GM12878 (cell line): ENCODE data around the gene DHRS7B. TPM values are rescaled to one million over a fixed set of nuclear protein-coding genes. Genes with fewer than 3 reads are reported as not detected.
"Not testable (repeated sequence)": the region's sequence is repeated elsewhere in the genome, so short reads cannot be mapped to it uniquely, and the experiment has no call there.

ENCODE experiments used
- ATAC-seq: fragments of 200-7000 bp; cut with Tn5 transposase; 3 replicates; pipeline ENCODE4 v1.9.1; 2020; ENCODE audit warnings: mild to moderate bottlenecking, moderate library complexity
- BruUV-seq: library from RNA; stranded (reverse); fragments of 400-500 nt; replicated peaks from 2 replicates; lab custom pipeline; 2021; lab: Mats Ljungman, UMichigan
- CTCF ChIA-PET: fragments of 300-600 bp; sonication (Branson Sonifier 250); formaldehyde crosslinking; extraction: SDS; loops from one replicate; lab custom pipeline; 2021; ENCODE audit warnings: inconsistent platforms; lab: Yijun Ruan, JAX
- POLR2A ChIA-PET: fragments of 350-600 bp; formaldehyde crosslinking; extraction: SDS; loops from one replicate; lab custom pipeline; 2021; ENCODE audit warnings: inconsistent platforms; lab: Charles Lee
- RAD21 ChIA-PET: fragments of 300-600 bp; sonication (Branson Sonifier 250); formaldehyde crosslinking; loops from one replicate; lab custom pipeline; 2023; ENCODE audit warnings: antibody characterized with exemption; ENCODE audit not compliant: unreplicated experiment; lab: Charles Lee
- SMC1A ChIA-PET: fragments of 300-600 bp; sonication (Branson Sonifier 250); formaldehyde crosslinking; loops from one replicate; lab custom pipeline; 2023; ENCODE audit not compliant: unreplicated experiment, uncharacterized antibody; lab: Charles Lee
- DNase-seq: peaks from one replicate; pipeline ENCODE4 v3.0.0-alpha.2; 2011; ENCODE audit warnings: low read depth, low spot score
- FAIRE-seq: peaks from 3 replicates; lab custom pipeline; 2011; peaks lifted over from hg19 to GRCh38; lab: Jason Lieb, UNC
- H2AFZ ChIP-seq: 2 replicates; pipeline ENCODE4 v1.6.0; 2011; ENCODE audit warnings: low read depth, low read length, control low read depth; ENCODE audit not compliant: control insufficient read depth
- H3K27ac ChIP-seq: 2 replicates; pipeline ENCODE4 v1.5.1; 2011; ENCODE audit warnings: control low read depth; ENCODE audit not compliant: control insufficient read depth, insufficient read depth
- H3K27me3 ChIP-seq, 2 experiments: replicated peaks in 1 of 2; 2 replicates each; pipeline versions ENCODE4 v1.6.0 to v1.6.1; 2011; ENCODE audit warnings: low read length in 1 of 2; ENCODE audit not compliant: control insufficient read depth in 2 of 2, insufficient read depth in 2 of 2
- H3K36me3 ChIP-seq, 2 experiments: 2 replicates each; pipeline ENCODE4 v1.5.1; 2011; ENCODE audit warnings: low read length in 1 of 2; ENCODE audit not compliant: control insufficient read depth in 2 of 2, insufficient read depth in 2 of 2
- H3K4me1 ChIP-seq: 2 replicates; pipeline ENCODE4 v1.6.1; 2011; ENCODE audit warnings: mild to moderate bottlenecking, low read length, moderate library complexity, mixed read lengths; ENCODE audit not compliant: control insufficient read depth, insufficient read depth
- H3K4me2 ChIP-seq: 2 replicates; pipeline ENCODE4 v1.6.0; 2011; ENCODE audit warnings: control low read depth; ENCODE audit not compliant: control insufficient read depth, insufficient read depth
- H3K4me3 ChIP-seq: fragments of 200-600 bp; sonication (generic); 2 replicates; pipeline ENCODE4 v1.5.1; 2016
- H3K79me2 ChIP-seq: 2 replicates; pipeline ENCODE4 v1.6.0; 2011; ENCODE audit warnings: low read length; ENCODE audit not compliant: control insufficient read depth, insufficient read depth
- H3K9ac ChIP-seq: 2 replicates; pipeline ENCODE4 v1.8.0; 2011; ENCODE audit warnings: low read length, control low read depth, mixed read lengths; ENCODE audit not compliant: control insufficient read depth, insufficient read depth
- H3K9me3 ChIP-seq: replicated peaks from 3 replicates; pipeline ENCODE4 v1.5.1; 2011; ENCODE audit warnings: mild to moderate bottlenecking, low read length; ENCODE audit not compliant: control insufficient read depth, insufficient read depth
- H4K20me1 ChIP-seq: 2 replicates; pipeline ENCODE4 v1.6.0; 2011; ENCODE audit not compliant: control insufficient read depth, insufficient read depth
- DPF2 ChIP-seq: fragments of 450-650 bp; IDR thresholded peaks from 2 replicates; pipeline ENCODE4 v1.6.1; 2017; ENCODE audit warnings: mild to moderate bottlenecking
- EED ChIP-seq: sonication (generic); IDR thresholded peaks from 2 replicates; pipeline ENCODE4 v1.6.1; 2016; ENCODE audit warnings: antibody characterized with exemption, low read depth
- JUND ChIP-seq: IDR thresholded peaks from 2 replicates; pipeline ENCODE4 v1.6.1; 2012; ENCODE audit warnings: low read depth, mild to moderate bottlenecking, low read length, improper control_type of control experiment, moderate library complexity
- NFYA ChIP-seq: IDR thresholded peaks from 2 replicates; pipeline ENCODE4 v1.6.1; 2011; ENCODE audit warnings: low read depth, mild to moderate bottlenecking, low read length, improper control_type of control experiment, borderline replicate concordance
- SIN3A ChIP-seq: IDR thresholded peaks from 2 replicates; pipeline ENCODE4 v1.6.1; 2012; ENCODE audit warnings: low read depth, low read length, improper control_type of control experiment
- SMAD5 ChIP-seq: IDR thresholded peaks from 2 replicates; pipeline ENCODE4 v1.6.1; 2016; ENCODE audit warnings: antibody characterized with exemption, low read depth
- SMC3 ChIP-seq: IDR thresholded peaks from 2 replicates; pipeline ENCODE4 v1.6.1; 2011; ENCODE audit warnings: low read length, improper control_type of control experiment, borderline replicate concordance
- ZSCAN29 ChIP-seq: fragments of 450-650 bp; IDR thresholded peaks from 2 replicates; pipeline ENCODE4 v1.6.1; 2017; ENCODE audit warnings: mild to moderate bottlenecking, moderate library complexity
- WGBS: methylation state at CpG from one replicate; pipeline ENCODE4 v1.1.6; 2016; ENCODE audit warnings: low lambda C conversion rate; ENCODE audit not compliant: insufficient replicate concordance, insufficient coverage; ENCODE audit errors: missing lambda C conversion rate; 5-methylcytosine and 5-hydroxymethylcytosine counted together
- in situ Hi-C: fragments of 300-500 bp; cut with MboI; formaldehyde crosslinking; loops from 9 replicates; pipeline ENCODE4 v1.14.3; 2018; ENCODE audit warnings: mixed read lengths
- intact Hi-C: fragments of 100-400 bp; cut with micrococcal nuclease; formaldehyde crosslinking; loops from one replicate; pipeline ENCODE4 v1.14.2; 2022; ENCODE audit not compliant: unreplicated experiment
- polyA plus RNA-seq, 11 experiments: library from polyadenylated mRNA; depleted of rRNA in 4 of 11; unstranded in 6 of 11; stranded (reverse) in 5 of 11; fragments of >200 nt; fragmentation: Nextera tagmentation in 4 of 11; fragmentation: Illumina TruSeq in 1 of 11; extraction: Ambion mirVana in 4 of 11; extraction: Trizol in 1 of 11; gene quantifications; 1 replicate in 1 of 11; 2 replicates in 10 of 11; pipeline versions ENCODE4 v1.2.1 to v1.2.3, GENCODE V29; 2011 to 2016; ENCODE audit warnings: inconsistent platforms in 2 of 11, missing spikeins in 2 of 11, low read depth in 1 of 11
- total RNA-seq, 4 experiments: library from RNA; depleted of rRNA in 3 of 4; stranded (reverse); fragments of >200 nt in 3 of 4; fragmentation: Illumina TruSeq in 1 of 4; extraction: Trizol in 1 of 4; gene quantifications; 2 replicates each; pipeline versions ENCODE4 v1.2.1 to v1.2.3, GENCODE V29; 2013 to 2021
- TF ChIP-seq, protein P1 (sequence below): IDR thresholded peaks from 2 replicates; pipeline ENCODE4 v1.6.1; 2011; ENCODE audit warnings: low read depth, low read length, improper control_type of control experiment, borderline replicate concordance
- TF ChIP-seq, protein P2 (sequence below): fragments of 450-650 bp; IDR thresholded peaks from 2 replicates; pipeline ENCODE4 v1.6.1; 2018; ENCODE audit warnings: mild to moderate bottlenecking, low read depth, moderate library complexity; ENCODE audit not compliant: partially characterized antibody
- TF ChIP-seq, protein P3 (sequence below): fragments of 450-650 bp; formaldehyde crosslinking; IDR thresholded peaks from 2 replicates; pipeline ENCODE4 v1.5.0; 2022; ENCODE audit warnings: mild to moderate bottlenecking, missing genetic modification characterization

Gene DHRS7B
- total and polyA plus RNA-seq, 10 of the 15 experiments (the other 5 are each of a cell fraction or from before 2014, with no cell fraction given), result 11.1 to 35.6 (median 23.0) TPM

DNA sequence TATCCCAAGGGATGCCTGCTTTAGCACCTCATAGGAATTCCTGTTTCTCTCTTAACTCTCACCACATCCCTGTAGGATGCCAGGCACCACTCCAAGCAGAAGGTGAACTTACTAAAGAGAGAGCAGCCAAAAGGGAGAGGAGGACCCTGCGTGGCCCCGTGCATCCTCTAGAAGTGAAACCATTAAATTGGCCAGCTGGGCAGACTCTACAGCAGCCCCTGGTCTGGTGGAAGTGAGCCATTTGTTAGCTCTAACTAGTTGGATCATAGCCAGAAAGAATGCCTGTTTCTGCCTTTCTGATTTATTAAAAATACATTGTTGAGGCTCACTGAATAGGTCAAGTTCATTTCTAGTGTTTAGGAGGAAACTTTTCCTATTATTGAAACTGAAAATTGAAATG is 64.9 kb downstream of the DHRS7B start (continued):
- TF ChIP-seq, protein P1, sequence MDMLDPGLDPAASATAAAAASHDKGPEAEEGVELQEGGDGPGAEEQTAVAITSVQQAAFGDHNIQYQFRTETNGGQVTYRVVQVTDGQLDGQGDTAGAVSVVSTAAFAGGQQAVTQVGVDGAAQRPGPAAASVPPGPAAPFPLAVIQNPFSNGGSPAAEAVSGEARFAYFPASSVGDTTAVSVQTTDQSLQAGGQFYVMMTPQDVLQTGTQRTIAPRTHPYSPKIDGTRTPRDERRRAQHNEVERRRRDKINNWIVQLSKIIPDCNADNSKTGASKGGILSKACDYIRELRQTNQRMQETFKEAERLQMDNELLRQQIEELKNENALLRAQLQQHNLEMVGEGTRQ, result no peak
- TF ChIP-seq DPF2 (no peak), SMAD5 (no peak), SMC3 (no peak), NFYA (no peak), SIN3A (no peak), JUND (no peak), EED (no peak), ZSCAN29 (no peak)
- TF ChIP-seq, protein P2, sequence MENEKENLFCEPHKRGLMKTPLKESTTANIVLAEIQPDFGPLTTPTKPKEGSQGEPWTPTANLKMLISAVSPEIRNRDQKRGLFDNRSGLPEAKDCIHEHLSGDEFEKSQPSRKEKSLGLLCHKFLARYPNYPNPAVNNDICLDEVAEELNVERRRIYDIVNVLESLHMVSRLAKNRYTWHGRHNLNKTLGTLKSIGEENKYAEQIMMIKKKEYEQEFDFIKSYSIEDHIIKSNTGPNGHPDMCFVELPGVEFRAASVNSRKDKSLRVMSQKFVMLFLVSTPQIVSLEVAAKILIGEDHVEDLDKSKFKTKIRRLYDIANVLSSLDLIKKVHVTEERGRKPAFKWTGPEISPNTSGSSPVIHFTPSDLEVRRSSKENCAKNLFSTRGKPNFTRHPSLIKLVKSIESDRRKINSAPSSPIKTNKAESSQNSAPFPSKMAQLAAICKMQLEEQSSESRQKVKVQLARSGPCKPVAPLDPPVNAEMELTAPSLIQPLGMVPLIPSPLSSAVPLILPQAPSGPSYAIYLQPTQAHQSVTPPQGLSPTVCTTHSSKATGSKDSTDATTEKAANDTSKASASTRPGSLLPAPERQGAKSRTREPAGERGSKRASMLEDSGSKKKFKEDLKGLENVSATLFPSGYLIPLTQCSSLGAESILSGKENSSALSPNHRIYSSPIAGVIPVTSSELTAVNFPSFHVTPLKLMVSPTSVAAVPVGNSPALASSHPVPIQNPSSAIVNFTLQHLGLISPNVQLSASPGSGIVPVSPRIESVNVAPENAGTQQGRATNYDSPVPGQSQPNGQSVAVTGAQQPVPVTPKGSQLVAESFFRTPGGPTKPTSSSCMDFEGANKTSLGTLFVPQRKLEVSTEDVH, result no peak
- TF ChIP-seq, protein P3, sequence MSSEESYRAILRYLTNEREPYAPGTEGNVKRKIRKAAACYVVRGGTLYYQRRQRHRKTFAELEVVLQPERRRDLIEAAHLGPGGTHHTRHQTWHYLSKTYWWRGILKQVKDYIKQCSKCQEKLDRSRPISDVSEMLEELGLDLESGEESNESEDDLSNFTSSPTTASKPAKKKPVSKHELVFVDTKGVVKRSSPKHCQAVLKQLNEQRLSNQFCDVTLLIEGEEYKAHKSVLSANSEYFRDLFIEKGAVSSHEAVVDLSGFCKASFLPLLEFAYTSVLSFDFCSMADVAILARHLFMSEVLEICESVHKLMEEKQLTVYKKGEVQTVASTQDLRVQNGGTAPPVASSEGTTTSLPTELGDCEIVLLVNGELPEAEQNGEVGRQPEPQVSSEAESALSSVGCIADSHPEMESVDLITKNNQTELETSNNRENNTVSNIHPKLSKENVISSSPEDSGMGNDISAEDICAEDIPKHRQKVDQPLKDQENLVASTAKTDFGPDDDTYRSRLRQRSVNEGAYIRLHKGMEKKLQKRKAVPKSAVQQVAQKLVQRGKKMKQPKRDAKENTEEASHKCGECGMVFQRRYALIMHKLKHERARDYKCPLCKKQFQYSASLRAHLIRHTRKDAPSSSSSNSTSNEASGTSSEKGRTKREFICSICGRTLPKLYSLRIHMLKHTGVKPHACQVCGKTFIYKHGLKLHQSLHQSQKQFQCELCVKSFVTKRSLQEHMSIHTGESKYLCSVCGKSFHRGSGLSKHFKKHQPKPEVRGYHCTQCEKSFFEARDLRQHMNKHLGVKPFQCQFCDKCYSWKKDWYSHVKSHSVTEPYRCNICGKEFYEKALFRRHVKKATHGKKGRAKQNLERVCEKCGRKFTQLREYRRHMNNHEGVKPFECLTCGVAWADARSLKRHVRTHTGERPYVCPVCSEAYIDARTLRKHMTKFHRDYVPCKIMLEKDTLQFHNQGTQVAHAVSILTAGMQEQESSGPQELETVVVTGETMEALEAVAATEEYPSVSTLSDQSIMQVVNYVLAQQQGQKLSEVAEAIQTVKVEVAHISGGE (CRISPR knock-in tag), result no peak

GRCh38 chr17:21192414-21192813 is 65.7 kb downstream of the DHRS7B start:
- H3K4me1 ChIP-seq, intact Hi-C loops, ATAC-seq, H3K9me3 ChIP-seq, H3K27me3 ChIP-seq, DNase-seq, H3K4me2 ChIP-seq, POLR2A ChIA-PET, in situ Hi-C loops, H2AFZ ChIP-seq, H3K27ac ChIP-seq, FAIRE-seq, RAD21 ChIA-PET, H3K9ac ChIP-seq, H4K20me1 ChIP-seq, SMC1A ChIA-PET, H3K79me2 ChIP-seq, BruUV-seq, H3K4me3 ChIP-seq, CTCF ChIA-PET: not testable (repeated sequence)
- WGBS, result 95% methylated on average over 7 of the region's 7 CpGs
- H3K36me3 ChIP-seq, result peaks cover 13 to 14% of the 10 kb centered on the region in 2 experiments; a peak in 3 of 4 replicates
